GM13977 (cell line): ENCODE results near the gene LRRC46.

Source experiments
- DNase-seq: peaks from one replicate; pipeline ENCODE4 v3.0.0; 2012; ENCODE audit warnings: low spot score
- CTCF ChIP-seq: IDR thresholded peaks from 2 replicates; pipeline ENCODE4 v1.5.1; 2012; ENCODE audit warnings: mild to moderate bottlenecking, control low read depth; ENCODE audit not compliant: insufficient read depth; ENCODE audit errors: extremely low read depth, missing control alignments
- in situ Hi-C: fragments of 300-500 bp; cut with MboI; formaldehyde crosslinking; loops from one replicate; pipeline ENCODE4 v1.12.0; 2022; ENCODE audit warnings: low sequenced_read_pairs, low pct_unique_long_range_greater_than_20kb, mixed read lengths, inconsistent platforms; ENCODE audit not compliant: unreplicated experiment

The LRRC46 gene

GRCh38 chr17:47857551-47858455 is 26.3 kb downstream of the LRRC46 start:
- TF ChIP-seq CTCF, result no peak
- no peak for DNase-seq
- in situ Hi-C loops, result no loop called here

GRCh38 chr17:47860386-47860785 is 28.9 kb downstream of the LRRC46 start:
- in situ Hi-C loops, result no loop called here
- TF ChIP-seq CTCF, result no peak
- no peak for DNase-seq

GRCh38 chr17:47862621-47863440 is 31.4 kb downstream of the LRRC46 start:
- TF ChIP-seq CTCF, result no peak
- no peak for DNase-seq
- in situ Hi-C loops, result no loop called here

DNA sequence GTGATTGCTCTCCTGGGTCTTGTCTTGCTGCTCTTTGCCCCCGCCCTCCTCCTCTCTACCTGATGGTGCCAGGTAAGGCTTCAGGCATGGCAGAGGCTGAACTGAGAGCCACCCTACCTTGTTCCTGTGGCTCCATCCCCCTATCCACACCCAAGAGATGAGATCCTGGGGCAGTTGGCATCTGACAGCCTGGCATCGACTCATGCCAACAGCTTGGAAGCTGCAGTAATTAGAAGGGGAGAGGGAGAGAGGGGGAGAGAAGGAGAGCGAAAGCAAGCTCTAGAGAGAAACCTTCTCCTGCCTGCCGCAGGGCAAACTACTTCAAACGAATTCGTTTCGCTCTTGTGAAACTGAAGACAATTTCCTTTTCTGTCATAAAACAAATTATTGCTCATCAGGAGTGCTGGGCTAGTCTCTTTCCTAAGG is 33.3 kb downstream of the LRRC46 start:
- in situ Hi-C loops, result no loop called here
- no peak for TF ChIP-seq CTCF
- no peak for DNase-seq

DNA sequence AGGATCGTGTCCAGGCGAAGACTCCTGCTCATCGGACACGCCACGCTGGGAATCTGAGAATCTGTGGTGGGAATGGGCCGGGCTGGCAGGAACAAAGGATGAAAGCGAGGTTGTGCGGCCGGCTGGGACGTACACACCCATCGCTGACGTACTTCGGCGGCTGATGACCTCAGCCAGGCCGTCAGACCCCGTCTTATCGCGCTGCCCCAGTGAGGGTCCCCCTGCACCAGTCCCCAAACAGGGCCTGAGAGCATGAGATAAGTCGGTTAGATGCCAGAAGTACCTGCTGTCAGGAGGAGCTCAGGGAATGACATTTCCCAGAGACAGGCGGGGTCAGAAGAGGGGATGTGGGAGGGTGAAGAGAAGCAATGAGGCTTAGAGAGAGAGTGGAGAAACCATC is 35.5 kb downstream of the LRRC46 start:
- TF ChIP-seq CTCF, result no peak
- in situ Hi-C loops, result no loop called here
- no peak for DNase-seq

GRCh38 chr17:47867813-47868533 is 36.5 kb downstream of the LRRC46 start:
- TF ChIP-seq CTCF, result no peak
- in situ Hi-C loops, result no loop called here
- no peak for DNase-seq
